GM10248 (cell line): ENCODE data around the gene SPSB1.
"Not testable (repeated sequence)": the region's sequence is repeated elsewhere in the genome, so short reads cannot be mapped to it uniquely, and the experiment has no call there.

ENCODE experiments used
- CTCF ChIA-PET: fragments of 300-600 bp; sonication (Branson Sonifier 250); formaldehyde crosslinking; extraction: SDS; loops from one replicate; lab custom pipeline; 2021; ENCODE audit warnings: antibody characterized with exemption; lab: Yijun Ruan, JAX
- POLR2A ChIA-PET: fragments of 350-650 bp; sonication (Branson Sonifier 250); formaldehyde crosslinking; extraction: SDS; loops from one replicate; lab custom pipeline; 2020; ENCODE audit warnings: antibody characterized with exemption; lab: Yijun Ruan, JAX
- DNase-seq: peaks from one replicate; pipeline ENCODE4 v3.0.0; 2012; ENCODE audit errors: extremely low spot score
- CTCF ChIP-seq: IDR thresholded peaks from 2 replicates; pipeline ENCODE4 v1.5.1; 2012; ENCODE audit warnings: mild to moderate bottlenecking, low read depth; ENCODE audit errors: extremely low read depth, missing control alignments, control extremely low read depth

SPSB1 gene

DNA sequence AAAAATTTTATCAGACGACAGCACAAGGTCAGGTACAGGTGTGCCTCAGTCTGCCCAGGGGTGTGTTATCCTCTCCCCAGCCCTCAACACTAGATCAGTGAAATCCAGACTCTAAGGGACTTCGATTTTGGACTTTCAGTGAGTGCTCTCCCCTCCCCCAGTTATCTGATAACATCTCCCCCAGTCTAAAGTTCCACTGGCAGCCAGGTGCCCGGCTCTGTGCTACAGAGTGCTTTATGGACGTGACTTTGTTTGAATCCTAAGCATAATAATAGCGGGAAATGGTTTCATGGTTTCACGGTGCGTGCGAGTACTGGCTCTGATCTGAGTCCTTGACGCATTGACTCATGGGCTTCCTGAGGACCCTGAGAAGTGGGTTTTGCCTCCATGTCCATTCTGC, 3.2 kb downstream of the SPSB1 start:
- ChIA-PET POLR2A (no interaction called here), CTCF (no interaction called here)
- no peak for TF ChIP-seq CTCF
- DNase-seq, result no peak

DNA sequence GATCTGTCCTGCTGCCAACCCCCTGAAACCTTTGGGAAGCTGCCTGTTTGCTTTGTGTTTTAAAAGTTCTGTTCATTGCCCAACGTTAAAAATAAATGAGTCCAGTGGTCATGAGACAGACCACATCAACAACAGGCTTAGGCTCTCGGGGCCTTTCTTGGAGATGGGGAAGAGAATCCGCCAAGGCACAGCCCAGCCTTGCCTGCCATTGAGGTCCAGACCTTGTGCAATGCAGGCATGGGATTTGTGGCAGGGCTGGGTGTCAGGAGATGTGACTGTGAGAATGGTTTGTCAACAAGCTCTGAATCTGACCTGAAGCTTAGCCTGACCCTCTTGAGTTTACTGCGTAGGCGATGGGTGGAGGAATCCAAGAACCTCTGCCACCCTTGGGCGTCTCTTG, 4.2 kb downstream of the SPSB1 start:
- DNase-seq, result no peak
- ChIA-PET POLR2A (no interaction called here), CTCF (interaction anchor here (0.8 to 1.9 kb wide), 2 partner anchors 8 to 10 kb away, joined by 3 to 6 read pairs; no protein-coding TSS in a partner anchor)
- TF ChIP-seq CTCF, result no peak

GRCh38 chr1:9297831-9298230, 5.1 kb downstream of the SPSB1 start:
- ChIA-PET CTCF (interaction anchor here (0.8 to 1.9 kb wide), 3 partner anchors 9 to 180 kb away, joined by 3 to 6 read pairs (median 3); no protein-coding TSS in a partner anchor), POLR2A (no interaction called here)
- TF ChIP-seq CTCF, result no peak
- no peak for DNase-seq

DNA sequence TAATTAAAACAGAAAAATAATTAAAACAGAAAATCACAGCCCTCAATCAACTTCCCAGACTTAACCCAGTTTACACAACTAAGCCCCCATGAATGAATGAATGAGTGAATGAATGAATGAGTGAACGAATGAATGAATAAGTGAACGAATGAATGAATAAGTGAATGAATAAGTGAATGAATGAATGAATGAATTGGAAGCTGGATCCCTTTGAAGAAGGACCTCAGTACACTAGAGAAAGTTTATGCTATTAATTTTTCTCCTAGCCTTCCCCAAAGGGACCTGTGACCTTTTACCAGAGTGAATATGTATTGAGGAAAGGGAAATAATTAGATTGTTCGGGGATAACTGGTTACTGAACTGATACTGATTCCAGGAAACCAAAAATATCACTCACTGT, 5.6 kb downstream of the SPSB1 start:
- ChIA-PET POLR2A (no interaction called here), CTCF (interaction anchor here (1.4 to 1.9 kb wide), 2 partner anchors 9 to 180 kb away, joined by 3 to 6 read pairs; no protein-coding TSS in a partner anchor)
- DNase-seq, result no peak
- no peak for TF ChIP-seq CTCF

DNA sequence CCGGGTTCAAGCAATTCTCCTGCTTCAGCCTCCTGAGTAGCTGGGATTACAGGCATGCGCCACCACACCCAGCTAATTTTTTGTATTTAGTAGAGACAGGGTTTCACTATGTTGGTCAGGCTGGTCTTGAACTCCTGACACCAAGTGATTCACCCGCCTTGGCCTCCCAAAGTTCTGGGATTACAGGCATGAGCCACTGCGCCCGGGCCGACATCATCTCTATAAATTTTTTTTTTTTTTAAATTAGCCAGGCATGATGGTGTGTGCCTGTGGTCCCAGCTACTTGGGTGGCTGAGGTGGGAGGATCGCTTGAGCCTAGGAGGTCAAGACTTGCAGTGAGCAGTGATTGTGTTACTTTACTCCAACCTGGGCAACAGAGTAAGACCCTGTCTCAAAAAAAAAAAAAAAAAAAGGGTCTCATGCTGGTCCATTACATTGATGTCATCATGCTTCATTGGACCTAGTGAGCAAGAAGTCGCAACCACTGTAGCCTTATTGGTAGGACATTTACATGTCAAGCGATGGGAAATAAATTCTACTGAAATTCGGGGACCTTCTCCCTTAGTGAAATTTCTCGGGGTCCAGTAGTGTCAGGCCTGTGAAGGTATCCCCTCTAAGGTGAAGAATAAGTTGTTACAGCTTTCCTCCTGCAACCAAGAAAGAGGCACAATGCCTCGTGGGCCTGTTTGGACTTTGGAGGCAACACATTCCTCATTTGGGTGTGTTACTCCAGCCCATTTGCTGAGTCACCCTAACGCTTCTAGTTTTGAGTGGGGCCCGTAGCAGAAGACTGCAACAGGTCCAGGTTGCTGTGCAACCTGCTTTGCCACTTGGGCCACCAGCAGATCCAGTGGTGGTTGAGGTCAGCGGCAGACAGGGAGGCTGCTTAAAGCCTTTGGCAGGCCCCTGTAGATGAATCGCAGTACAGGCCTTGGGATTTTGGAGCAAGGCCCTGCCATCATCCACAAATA, 7.2 kb downstream of the SPSB1 start:
- CTCF ChIA-PET, result interaction anchor here (1.5 kb wide), 2 partner anchors 11 to 21 kb away, joined by 3 to 4 read pairs; no protein-coding TSS in a partner anchor
- POLR2A ChIA-PET, DNase-seq: not testable (repeated sequence)

DNA sequence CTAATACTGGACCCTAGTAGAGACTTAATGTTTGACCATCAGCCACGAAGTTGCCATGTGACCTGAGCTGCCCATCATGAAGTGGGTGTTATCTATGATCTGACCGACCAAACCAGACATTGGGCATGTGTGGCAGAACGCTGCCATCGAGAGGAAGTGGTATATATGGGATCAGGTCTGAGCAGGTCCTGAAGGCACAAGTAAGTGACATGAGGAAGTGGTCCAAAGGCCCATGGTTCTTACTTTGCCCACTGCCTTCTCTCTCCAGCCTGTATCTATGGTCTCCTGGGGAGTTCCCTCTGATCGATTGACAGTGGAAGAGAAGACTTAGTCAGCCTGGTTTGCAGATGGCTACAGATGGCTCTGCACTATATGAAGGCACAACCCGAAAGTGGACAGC, 7.9 kb downstream of the SPSB1 start:
- POLR2A ChIA-PET, result no interaction called here
- CTCF ChIA-PET, result interaction anchor here (1.3 to 1.5 kb wide), 3 partner anchors 10 to 34 kb away, joined by 3 to 4 read pairs (median 3); no protein-coding TSS in a partner anchor
- TF ChIP-seq CTCF, result no peak
- no peak for DNase-seq

DNA sequence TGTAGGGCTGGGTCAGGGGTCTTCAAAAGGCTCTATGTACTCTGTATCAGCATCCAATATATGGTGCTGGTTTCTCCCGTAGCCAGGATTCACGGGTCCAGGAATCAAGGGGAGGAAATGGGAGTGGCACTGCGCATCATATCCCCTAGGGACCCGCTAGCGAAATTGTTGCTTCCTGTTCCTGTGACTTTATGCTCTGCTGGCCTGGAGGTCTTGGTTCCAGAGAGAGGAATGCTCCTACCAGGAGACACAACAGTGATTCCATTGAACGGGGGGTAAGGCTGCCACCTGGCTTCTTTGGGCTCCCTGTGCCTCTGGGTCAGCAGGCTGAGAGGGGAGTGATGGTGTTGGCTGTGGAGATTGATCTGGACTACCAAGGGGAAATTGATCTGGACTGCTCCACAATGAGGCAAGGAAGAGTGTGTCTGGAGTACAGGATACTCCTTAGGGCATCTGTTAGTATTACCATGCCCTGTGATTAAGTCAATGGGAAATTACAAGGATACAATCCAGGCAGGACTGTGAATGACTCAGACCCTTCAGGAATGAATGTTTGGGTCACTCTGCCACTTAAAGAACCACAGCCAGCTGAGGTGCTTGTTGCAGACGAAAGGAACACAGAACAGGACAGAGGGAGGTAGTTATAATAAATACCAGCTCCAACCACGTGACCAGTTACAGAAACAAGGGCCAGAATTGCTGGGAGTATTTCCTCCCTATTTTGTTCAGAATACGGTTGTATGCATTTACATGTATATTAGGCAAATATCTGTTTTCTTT, 10.2 kb downstream of the SPSB1 start:
- ChIA-PET CTCF (interaction anchor here (1.5 kb wide), 1 partner anchor 22 kb away, joined by 4 read pairs; no protein-coding TSS in a partner anchor), POLR2A (no interaction called here)
- DNase-seq, result no peak

More for the DNA sequence above, 10.2 kb downstream of the SPSB1 start:
- TF ChIP-seq CTCF, result no peak
